NCI-H2196 (cell line): ENCODE results near the gene ARL6IP4.
"Not testable (repeated sequence)": the region's sequence is repeated elsewhere in the genome, so short reads cannot be mapped to it uniquely, and the experiment has no call there.

ENCODE experiments used
- DNase-seq: peaks from one replicate; lab custom pipeline; 2025; ENCODE audit not compliant: unreplicated experiment; lab: John Stamatoyannopoulos, UW

Gene ARL6IP4

GRCh38 chr12:122980183-122981035 lies at the start of gene ARL6IP4:
ARL6IP4 (plus strand) TSS chr12:122980681; CDS start chr12:122981140, 459 bp downstream.
- peak; percentile 68 for DNase-seq

GRCh38 chr12:122932207-122932606 lies 48.3 kb upstream of the ARL6IP4 start:
- no peak for DNase-seq

DNA sequence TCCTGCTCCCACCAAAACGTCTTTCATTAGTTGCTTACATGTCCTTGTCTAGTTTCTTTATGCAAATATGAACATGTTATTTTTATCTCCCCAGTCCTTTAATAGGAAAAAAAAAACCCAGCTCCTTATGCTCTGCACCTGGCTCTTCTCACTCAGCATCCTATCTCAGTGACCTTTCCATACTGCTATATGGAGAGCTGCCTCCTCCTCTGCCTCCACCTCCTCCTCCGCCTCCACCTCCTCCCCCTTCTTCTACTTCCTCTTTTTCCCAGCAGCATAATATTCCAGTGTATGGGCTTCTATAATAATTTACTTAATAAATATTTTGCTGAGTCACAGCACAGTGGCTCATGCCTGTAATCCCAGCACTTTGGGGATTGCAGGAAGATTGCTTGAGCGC lies 45.8 kb upstream of the ARL6IP4 start:
- no peak for DNase-seq

- DNase-seq: no peak
Measured at GRCh38 chr12:122935318-122935717, 45.2 kb upstream of the ARL6IP4 start.

DNA sequence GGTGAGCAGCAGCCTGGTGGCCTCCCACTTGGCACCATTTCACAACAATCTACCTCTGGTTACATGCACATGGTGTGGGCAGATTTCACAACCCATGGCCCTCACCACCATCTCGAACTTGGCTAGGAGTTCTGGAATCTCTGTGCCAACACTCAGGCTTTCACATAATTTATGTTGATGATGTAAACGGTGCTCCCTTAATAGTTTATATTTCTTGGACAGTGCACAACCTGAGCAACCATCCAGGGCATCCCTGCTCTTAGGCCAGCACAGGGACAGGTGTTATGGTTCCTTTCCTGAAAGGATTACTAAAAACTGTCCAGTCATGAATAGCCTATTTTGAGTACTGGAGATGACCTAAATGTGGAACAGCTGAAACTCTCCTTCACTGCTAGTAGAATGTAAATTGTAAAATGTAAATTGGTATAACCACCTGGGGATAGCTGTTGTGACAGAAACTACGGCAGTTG lies 42.8 kb upstream of the ARL6IP4 start:
- DNase-seq: no peak

DNA sequence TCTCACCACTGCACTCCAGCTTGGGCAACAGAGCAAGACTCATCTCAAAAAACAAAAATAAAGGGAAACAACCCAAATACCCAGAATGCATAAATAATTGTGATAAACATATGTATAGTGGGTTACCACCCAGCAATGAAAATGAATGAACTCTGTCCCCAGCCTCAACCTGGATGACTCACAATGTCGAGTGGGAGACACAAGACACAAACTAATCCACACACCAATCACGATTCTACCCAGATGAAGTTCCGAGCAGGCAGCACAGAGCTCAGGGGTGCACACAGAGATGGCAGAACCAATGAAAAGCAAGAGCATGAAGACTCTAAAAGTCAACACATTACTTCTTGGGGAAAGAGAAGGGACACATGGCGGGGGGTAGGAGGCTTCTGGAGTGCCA lies 41.4 kb upstream of the ARL6IP4 start:
- DNase-seq: no peak

GRCh38 chr12:122941351-122941750 lies 39.1 kb upstream of the ARL6IP4 start:
- DNase-seq: not testable (repeated sequence)

GRCh38 chr12:122942637-122943036 lies 37.8 kb upstream of the ARL6IP4 start:
- no peak for DNase-seq

GRCh38 chr12:122943196-122943595 lies 37.3 kb upstream of the ARL6IP4 start:
- DNase-seq: no peak

GRCh38 chr12:122944605-122945592 lies 35.6 kb upstream of the ARL6IP4 start:
- peak; percentile 47 for DNase-seq

DNA sequence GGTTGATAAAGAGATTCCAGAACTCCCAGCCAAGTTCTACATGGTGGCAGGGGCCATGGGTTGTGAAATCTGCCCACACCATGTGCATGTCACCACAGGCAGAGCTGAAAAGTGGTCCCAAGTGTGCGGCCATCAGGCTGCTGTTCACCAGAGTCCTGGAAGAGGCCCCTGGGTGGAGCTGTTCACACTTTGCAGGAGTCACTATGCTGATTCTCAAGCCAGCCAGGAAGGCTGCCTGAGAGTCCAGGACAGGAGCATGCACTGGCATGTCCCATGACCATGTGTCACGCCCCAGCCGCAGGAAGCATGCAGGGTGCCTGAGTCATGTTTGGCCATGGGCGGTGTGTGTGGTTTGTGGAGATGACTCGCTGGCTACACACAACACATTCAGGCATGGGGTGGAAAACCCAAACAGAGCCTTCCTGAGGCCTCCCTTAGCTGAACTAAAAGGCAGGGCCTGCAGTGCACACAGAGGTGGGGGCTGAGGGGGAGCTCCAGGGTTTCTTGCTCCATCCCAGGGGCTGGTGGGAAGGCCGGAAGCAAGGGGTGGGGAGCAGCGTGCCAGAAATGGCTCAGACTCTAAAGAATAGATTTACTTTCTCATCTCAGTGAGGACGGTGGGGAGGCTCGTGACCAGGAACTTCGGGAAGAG lies 33.7 kb upstream of the ARL6IP4 start:
- peak; percentile 27 for DNase-seq

GRCh38 chr12:122947352-122947792 lies 33.1 kb upstream of the ARL6IP4 start:
- no peak for DNase-seq

GRCh38 chr12:122948605-122949004 lies 31.9 kb upstream of the ARL6IP4 start:
- no peak for DNase-seq

- DNase-seq: no peak
Measured at GRCh38 chr12:122949405-122949804, 31.1 kb upstream of the ARL6IP4 start.

GRCh38 chr12:122949816-122950675 lies 30.4 kb upstream of the ARL6IP4 start:
- DNase-seq: no peak

DNA sequence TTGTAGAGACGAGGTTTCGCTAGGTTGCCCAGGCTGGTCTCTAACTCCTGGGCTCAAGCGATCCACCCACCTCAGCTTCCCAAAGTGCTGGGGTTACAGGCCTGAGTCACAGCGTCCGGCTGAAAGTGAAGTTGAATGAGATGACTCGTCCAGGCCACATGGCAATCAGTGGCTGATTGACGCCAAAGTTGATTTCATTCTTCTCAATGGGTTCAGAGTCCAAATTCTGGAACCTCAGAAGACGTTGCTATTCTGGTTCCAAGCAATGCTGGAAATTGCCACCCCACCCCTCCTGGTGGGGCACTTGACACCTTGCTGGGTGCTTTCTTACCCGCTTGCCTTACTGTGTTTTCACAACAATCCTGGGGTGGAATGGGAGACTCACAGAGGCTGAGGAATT lies 29.1 kb upstream of the ARL6IP4 start:
- DNase-seq: no peak

GRCh38 chr12:122951979-122952892 lies 28.2 kb upstream of the ARL6IP4 start:
- peak; percentile 69 for DNase-seq

DNA sequence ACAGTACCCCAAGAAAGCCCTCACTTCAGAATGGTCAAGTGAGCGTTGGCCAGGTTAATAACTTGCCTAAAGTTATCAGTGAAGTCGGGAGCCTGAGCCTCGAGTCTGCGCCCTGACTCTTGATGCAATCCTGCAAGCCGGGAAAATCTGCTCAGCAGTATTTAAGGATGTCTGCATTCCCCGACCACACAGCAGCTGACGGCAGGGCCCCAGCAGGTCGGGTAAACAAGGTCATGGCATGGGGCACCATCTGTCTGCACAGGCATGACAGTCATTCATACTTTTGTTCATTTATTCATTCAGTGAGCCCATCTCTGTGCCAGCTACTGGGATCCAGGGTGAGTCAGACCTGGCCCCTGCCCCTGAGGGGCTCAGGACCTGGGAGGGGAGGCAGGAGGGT lies 25.3 kb upstream of the ARL6IP4 start:
- no peak for DNase-seq

GRCh38 chr12:122956035-122956434 lies 24.4 kb upstream of the ARL6IP4 start:
- DNase-seq: no peak
